Measurements from ENCODE around the gene ESRRG. TPM values are rescaled to one million over a fixed set of nuclear protein-coding genes. Genes with fewer than 3 reads are reported as not detected.
"Not testable (repeated sequence)": the region's sequence is repeated elsewhere in the genome, so short reads cannot be mapped to it uniquely, and the experiment has no call there.

ESRRG gene
- total RNA-seq, 1 experiment from 2014 or later: 0.14 TPM

GRCh38 chr1:216705676-216706075 is 17.6 kb downstream of the ESRRG start:
- DNase-seq (ENCODE audit: low read depth): no peak

GRCh38 chr1:216704065-216704464 is 19.2 kb downstream of the ESRRG start:
- not testable (repeated sequence) for DNase-seq (ENCODE audit: low read depth)

GRCh38 chr1:216702170-216702569 is 21.1 kb downstream of the ESRRG start:
- no peak for DNase-seq (ENCODE audit: low read depth)

- peak; percentile 73 for DNase-seq (ENCODE audit: low read depth)
Observed at GRCh38 chr1:216700779-216701178, 22.4 kb downstream of the ESRRG start.

- DNase-seq (ENCODE audit: low read depth): no peak
Observed at GRCh38 chr1:216691710-216692109, 31.5 kb downstream of the ESRRG start.

- DNase-seq (ENCODE audit: low read depth): no peak
Observed at GRCh38 chr1:216690603-216691002, 32.6 kb downstream of the ESRRG start.

GRCh38 chr1:216688127-216688657 is 35.0 kb downstream of the ESRRG start:
- DNase-seq (ENCODE audit: low read depth): no peak

GRCh38 chr1:216686860-216687766 is 36.1 kb downstream of the ESRRG start:
- peak; percentile 37 for DNase-seq (ENCODE audit: low read depth)

GRCh38 chr1:216682752-216683151 is 40.5 kb downstream of the ESRRG start:
- no peak for DNase-seq (ENCODE audit: low read depth)

- no peak for DNase-seq (ENCODE audit: low read depth)
Observed at GRCh38 chr1:216679108-216679507, 44.1 kb downstream of the ESRRG start.

- DNase-seq (ENCODE audit: low read depth): peak; percentile 56
Observed at GRCh38 chr1:216670118-216670883, 52.9 kb downstream of the ESRRG start.

- no peak for DNase-seq (ENCODE audit: low read depth)
Observed at GRCh38 chr1:216666441-216666840, 56.8 kb downstream of the ESRRG start.

- DNase-seq (ENCODE audit: low read depth): no peak
Observed at GRCh38 chr1:216665856-216666255, 57.4 kb downstream of the ESRRG start.

GRCh38 chr1:216665406-216665805 is 57.8 kb downstream of the ESRRG start:
- no peak for DNase-seq (ENCODE audit: low read depth)

GRCh38 chr1:216662681-216663080 is 60.5 kb downstream of the ESRRG start:
- DNase-seq (ENCODE audit: low read depth): no peak

- DNase-seq (ENCODE audit: low read depth): no peak
Observed at GRCh38 chr1:216660561-216660960, 62.7 kb downstream of the ESRRG start.

- no peak for DNase-seq (ENCODE audit: low read depth)
Observed at GRCh38 chr1:216653001-216653400, 70.2 kb downstream of the ESRRG start.

GRCh38 chr1:216651826-216652418 is 71.3 kb downstream of the ESRRG start:
- DNase-seq (ENCODE audit: low read depth): no peak

GRCh38 chr1:216643176-216643575 is 80.1 kb downstream of the ESRRG start:
- DNase-seq (ENCODE audit: low read depth): no peak

GRCh38 chr1:216641669-216642460 is 81.4 kb downstream of the ESRRG start:
- DNase-seq (ENCODE audit: low read depth): no peak

- DNase-seq (ENCODE audit: low read depth): no peak
Observed at GRCh38 chr1:216640100-216640499, 83.1 kb downstream of the ESRRG start.

Measured in HT1080 (cell line).